Measurements from ENCODE around the gene ARL5C. TPM values are rescaled to one million over a fixed set of nuclear protein-coding genes. Genes with fewer than 3 reads are reported as not detected.

The ARL5C gene
- total RNA-seq, 1 experiment from 2014 or later: not detected

DNA sequence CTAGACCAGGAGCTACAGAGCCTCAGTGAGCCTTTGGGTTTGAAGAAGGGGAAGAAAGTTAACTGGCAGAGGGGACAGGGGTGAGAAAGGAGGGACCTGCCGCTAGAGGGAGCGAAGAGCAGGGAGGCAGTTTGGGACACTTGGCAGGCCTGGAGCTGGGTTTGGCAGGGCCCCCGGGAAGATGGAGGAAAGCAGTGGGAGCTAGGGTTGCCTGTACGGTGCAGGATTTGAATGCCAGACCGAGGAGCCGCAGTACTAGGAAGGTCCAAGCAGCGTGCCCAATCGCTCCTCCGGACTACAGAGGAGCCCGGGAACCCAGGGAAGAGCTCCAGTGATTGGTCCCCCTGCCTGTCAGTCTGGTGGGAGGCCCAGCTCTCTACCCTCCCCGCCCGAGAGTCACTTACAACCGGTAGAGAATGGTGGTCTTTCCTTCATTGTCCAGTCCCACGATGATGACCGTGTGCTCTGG lies 1.3 kb downstream of the ARL5C start:
- Histone ChIP-seq H3K9me3 (ENCODE audit: insufficient read depth, low read depth) (no peaks in the 10 kb centered on the region), H4K20me1 (ENCODE audit: insufficient read depth) (no peaks in the 10 kb centered on the region), H3K4me2 (peak overlapping the region; percentile 61), H3F3A (ENCODE audit: insufficient read depth, low read depth) (peaks cover 8% of the 10 kb centered on the region; the same call in 1 of the 2 replicates), H3K27me3 (ENCODE audit: insufficient read depth, low read depth) (peaks cover 8% of the 10 kb centered on the region; the same call in 1 of the 2 replicates), H3K4me1 (replicated peaks; ENCODE audit: insufficient read depth) (0 out of 2 replicates have a peak, but pooled peaks cover 4% of the 10 kb centered on the region), H3K79me2 (ENCODE audit: low read depth) (no peaks in the 10 kb centered on the region), H2AFZ (no peak overlapping the region), H3K36me3 (ENCODE audit: low read depth) (no peaks in the 10 kb centered on the region), H3K27ac (no peak overlapping the region), H3K9me2 (ENCODE audit: insufficient read depth) (no peaks in the 10 kb centered on the region), H3K4me3 (no peak overlapping the region)
- intact Hi-C loops (cut with micrococcal nuclease; ENCODE audit: unreplicated experiment): no loop called here
- DNase-seq: peak in 1 of 2 experiments; percentile 67
- TF ChIP-seq, protein P1, sequence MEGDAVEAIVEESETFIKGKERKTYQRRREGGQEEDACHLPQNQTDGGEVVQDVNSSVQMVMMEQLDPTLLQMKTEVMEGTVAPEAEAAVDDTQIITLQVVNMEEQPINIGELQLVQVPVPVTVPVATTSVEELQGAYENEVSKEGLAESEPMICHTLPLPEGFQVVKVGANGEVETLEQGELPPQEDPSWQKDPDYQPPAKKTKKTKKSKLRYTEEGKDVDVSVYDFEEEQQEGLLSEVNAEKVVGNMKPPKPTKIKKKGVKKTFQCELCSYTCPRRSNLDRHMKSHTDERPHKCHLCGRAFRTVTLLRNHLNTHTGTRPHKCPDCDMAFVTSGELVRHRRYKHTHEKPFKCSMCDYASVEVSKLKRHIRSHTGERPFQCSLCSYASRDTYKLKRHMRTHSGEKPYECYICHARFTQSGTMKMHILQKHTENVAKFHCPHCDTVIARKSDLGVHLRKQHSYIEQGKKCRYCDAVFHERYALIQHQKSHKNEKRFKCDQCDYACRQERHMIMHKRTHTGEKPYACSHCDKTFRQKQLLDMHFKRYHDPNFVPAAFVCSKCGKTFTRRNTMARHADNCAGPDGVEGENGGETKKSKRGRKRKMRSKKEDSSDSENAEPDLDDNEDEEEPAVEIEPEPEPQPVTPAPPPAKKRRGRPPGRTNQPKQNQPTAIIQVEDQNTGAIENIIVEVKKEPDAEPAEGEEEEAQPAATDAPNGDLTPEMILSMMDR (conservative IDR thresholded peaks at IDR 0.05): peak; percentile 84
- no peak for TF ChIP-seq EZH2 (IDR thresholded peaks at IDR 0.05; ENCODE audit: low read depth)
- ChIA-PET CTCF (interaction anchor here (0.6 to 1.9 kb wide), 9 partner anchors 10 to 394 kb away, joined by 3 to 9 read pairs (median 5); partner anchors contain the start of genes PLXDC1 and RPL19), POLR2A (ENCODE audit: unreplicated experiment) (interaction anchor here (0.8 kb wide), 2 partner anchors 13 to 241 kb away, joined by 3 to 7 read pairs; partner anchors contain the start of gene PLXDC1)
- no TSS peak for BruUV-seq (replicated peaks)

DNA sequence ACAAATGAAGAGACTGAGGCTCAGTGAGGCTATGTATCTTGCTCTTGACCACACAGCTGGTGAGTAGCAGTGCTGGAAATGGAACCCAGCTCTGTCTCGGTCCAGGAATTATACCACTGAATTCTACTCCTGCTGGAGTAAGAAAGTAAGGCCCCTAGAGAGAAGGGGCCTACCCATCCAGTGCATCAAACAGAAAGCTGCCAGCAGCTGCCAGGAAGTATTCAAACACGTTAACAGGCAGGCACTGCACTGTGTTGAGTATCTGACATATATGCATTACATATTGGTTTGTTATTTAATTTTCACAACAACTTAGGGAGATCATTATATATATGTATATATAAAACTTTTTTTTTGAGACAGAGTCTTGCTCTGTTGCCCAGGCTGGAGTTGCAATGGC lies 4.0 kb downstream of the ARL5C start:
- DNase-seq: no peak
- H3K27me3 ChIP-seq (ENCODE audit: insufficient read depth, low read depth): peaks cover 8% of the 10 kb centered on the region; the same call in 1 of the 2 replicates
- intact Hi-C loops (cut with micrococcal nuclease; ENCODE audit: unreplicated experiment): no loop called here
- TF ChIP-seq, protein P1 (conservative IDR thresholded peaks at IDR 0.05): no peak
- no peak for TF ChIP-seq EZH2 (IDR thresholded peaks at IDR 0.05; ENCODE audit: low read depth)
- no peaks in the 10 kb centered on the region for H3K36me3 ChIP-seq (ENCODE audit: low read depth)
- no peaks in the 10 kb centered on the region for H4K20me1 ChIP-seq (ENCODE audit: insufficient read depth)
- peaks cover 8% of the 10 kb centered on the region; the same call in 1 of the 2 replicates for H3F3A ChIP-seq (ENCODE audit: insufficient read depth, low read depth)
- H3K4me1 ChIP-seq (replicated peaks; ENCODE audit: insufficient read depth): 0 out of 2 replicates have a peak, but pooled peaks cover 4% of the 10 kb centered on the region
- ChIA-PET POLR2A (ENCODE audit: unreplicated experiment) (interaction anchor here (0.7 kb wide), 1 partner anchor 64 kb away, joined by 6 read pairs; the partner anchor contains the start of gene STAC2), CTCF (interaction anchor here (1.0 kb wide), 1 partner anchor 8 kb away, joined by 5 read pairs; no protein-coding TSS in a partner anchor)
- no peak overlapping the region for H2AFZ ChIP-seq
- H3K4me2 ChIP-seq: no peak overlapping the region
- no peak overlapping the region for H3K4me3 ChIP-seq
- no peaks in the 10 kb centered on the region for H3K79me2 ChIP-seq (ENCODE audit: low read depth)
- no TSS peak for BruUV-seq (replicated peaks)
- no peak overlapping the region for H3K27ac ChIP-seq
- no peaks in the 10 kb centered on the region for H3K9me2 ChIP-seq (ENCODE audit: insufficient read depth)
- no peaks in the 10 kb centered on the region for H3K9me3 ChIP-seq (ENCODE audit: insufficient read depth, low read depth)

DNA sequence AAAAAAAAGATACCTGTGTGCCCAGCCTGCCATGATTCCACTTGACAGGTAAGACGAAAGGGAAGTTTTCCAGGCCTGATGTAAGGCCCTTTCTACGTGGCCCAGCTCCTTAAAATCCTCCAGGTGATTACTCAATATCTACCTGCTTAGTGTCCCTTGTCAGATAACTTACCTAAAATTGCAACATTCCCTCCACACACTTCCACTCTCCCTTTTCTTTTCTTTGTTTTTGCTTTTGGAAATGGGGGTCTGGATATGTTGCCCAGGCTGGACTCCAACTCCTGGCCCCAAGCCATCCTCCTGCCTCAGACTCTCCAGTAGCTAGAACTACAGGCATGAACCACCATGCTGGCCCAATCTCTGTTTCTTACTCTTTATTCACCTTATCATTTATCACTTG lies 7.3 kb downstream of the ARL5C start:
- Histone ChIP-seq H3K4me3 (no peak overlapping the region), H3K9me3 (ENCODE audit: insufficient read depth, low read depth) (no peaks in the 10 kb centered on the region), H3K79me2 (ENCODE audit: low read depth) (no peaks in the 10 kb centered on the region), H3K9me2 (ENCODE audit: insufficient read depth) (no peaks in the 10 kb centered on the region), H3K4me1 (replicated peaks; ENCODE audit: insufficient read depth) (no peaks in the 10 kb centered on the region), H3K4me2 (no peak overlapping the region), H2AFZ (no peak overlapping the region), H4K20me1 (ENCODE audit: insufficient read depth) (no peaks in the 10 kb centered on the region), H3K27me3 (ENCODE audit: insufficient read depth, low read depth) (no peaks in the 10 kb centered on the region), H3K27ac (no peak overlapping the region), H3K36me3 (ENCODE audit: low read depth) (no peaks in the 10 kb centered on the region), H3F3A (ENCODE audit: insufficient read depth, low read depth) (peaks cover 12% of the 10 kb centered on the region; the same call in 1 of the 2 replicates)
- TF ChIP-seq EZH2 (IDR thresholded peaks at IDR 0.05; ENCODE audit: low read depth): no peak
- TF ChIP-seq, protein P1 (conservative IDR thresholded peaks at IDR 0.05): no peak
- POLR2A ChIA-PET (ENCODE audit: unreplicated experiment): no interaction called here
- CTCF ChIA-PET: no interaction called here
- no peak for DNase-seq
- intact Hi-C loops (cut with micrococcal nuclease; ENCODE audit: unreplicated experiment): no loop called here
- no TSS peak for BruUV-seq (replicated peaks)

Data from PC-9 (cell line).